Endothelial cell of umbilical vein (primary cell): ENCODE data around the gene AFF4. TPM values are rescaled to one million over a fixed set of nuclear protein-coding genes. Genes with fewer than 3 reads are reported as not detected.

Source experiments
- BruUV-seq: library from RNA; stranded (reverse); fragments of 400-500 nt; replicated peaks from 2 replicates; lab custom pipeline; 2021; lab: Mats Ljungman, UMichigan
- CTCF ChIA-PET: fragments of 300-600, 350-600 bp; sonication (Branson Sonifier 250); formaldehyde crosslinking; loops from one replicate; lab custom pipeline; 2021; ENCODE audit warnings: antibody characterized with exemption, inconsistent platforms; lab: Charles Lee
- POLR2A ChIA-PET: fragments of 300-600, 350-600 bp; sonication (Branson Sonifier 250); formaldehyde crosslinking; loops from one replicate; lab custom pipeline; 2021; ENCODE audit warnings: antibody characterized with exemption, inconsistent platforms; lab: Charles Lee
- DNase-seq: peaks from one replicate; pipeline ENCODE4 v3.0.0-alpha.2; 2011; ENCODE audit warnings: low read depth, low spot score
- FAIRE-seq: peaks from 2 replicates; lab custom pipeline; 2011; peaks lifted over from hg19 to GRCh38; lab: Jason Lieb, UNC
- H2AFZ ChIP-seq: 2 replicates; pipeline ENCODE4 v1.6.0; 2012; ENCODE audit warnings: low read depth, low read length, control low read depth, inconsistent platforms
- H3K27ac ChIP-seq: 2 replicates; pipeline ENCODE4 v1.5.1; 2011; ENCODE audit warnings: low read depth, mild to moderate bottlenecking, control low read depth, low read length, moderate library complexity; ENCODE audit not compliant: insufficient read depth
- H3K27me3 ChIP-seq, 2 experiments: 2 replicates each; pipeline versions ENCODE4 v1.6.0 to v1.6.1; 2011; ENCODE audit warnings: low read length in 2 of 2, mixed read lengths in 1 of 2; ENCODE audit not compliant: control insufficient read depth in 2 of 2, insufficient read depth in 2 of 2
- H3K36me3 ChIP-seq, 2 experiments: 2 replicates in 1 of 2; 3 replicates in 1 of 2; pipeline ENCODE4 v1.5.1; 2011; ENCODE audit warnings: low read length in 2 of 2, mild to moderate bottlenecking in 1 of 2, moderate library complexity in 1 of 2; ENCODE audit not compliant: control insufficient read depth in 2 of 2, insufficient read depth in 2 of 2; ENCODE audit errors: extremely low read depth in 1 of 2
- H3K4me1 ChIP-seq: 3 replicates; pipeline ENCODE4 v1.5.1; 2011; ENCODE audit warnings: mild to moderate bottlenecking, low read length; ENCODE audit not compliant: control insufficient read depth, insufficient read depth; ENCODE audit errors: extremely low read depth
- H3K4me2 ChIP-seq: 2 replicates; pipeline ENCODE4 v1.6.1; 2011; ENCODE audit warnings: low read length, control low read depth, mixed read lengths; ENCODE audit not compliant: insufficient read depth
- H3K4me3 ChIP-seq, 3 experiments: fragments of 200-600 bp in 1 of 3; sonication (generic), shearing (Covaris generic) in 1 of 3; replicated peaks in 1 of 3; 2 replicates each; pipeline ENCODE4 v1.5.1; 2011 to 2016; ENCODE audit warnings: control low read depth in 3 of 3, low read length in 3 of 3, mild to moderate bottlenecking in 2 of 3, inconsistent platforms in 1 of 3, low read depth in 1 of 3, moderate library complexity in 1 of 3; ENCODE audit not compliant: insufficient read depth in 1 of 3
- H3K79me2 ChIP-seq: 2 replicates; pipeline ENCODE4 v1.6.0; 2012; ENCODE audit warnings: low read length, inconsistent platforms; ENCODE audit not compliant: control insufficient read depth, insufficient read depth
- H3K9ac ChIP-seq: replicated peaks from 2 replicates; pipeline ENCODE3; 2011; ENCODE audit warnings: low read length, control low read depth; ENCODE audit not compliant: insufficient read depth; ENCODE audit errors: extremely low read depth
- H3K9me1 ChIP-seq: replicated peaks from 3 replicates; pipeline ENCODE4 v1.6.0; 2011; ENCODE audit warnings: mild to moderate bottlenecking, low read length; ENCODE audit not compliant: control insufficient read depth, insufficient read depth; ENCODE audit errors: extremely low read depth
- H3K9me3 ChIP-seq: replicated peaks from 2 replicates; pipeline ENCODE4 v1.5.1; 2012; ENCODE audit warnings: low read length, inconsistent platforms; ENCODE audit not compliant: control insufficient read depth, insufficient read depth
- H4K20me1 ChIP-seq: replicated peaks from 2 replicates; pipeline ENCODE3; 2011; ENCODE audit warnings: mild to moderate bottlenecking, low read length; ENCODE audit not compliant: control insufficient read depth, insufficient read depth; ENCODE audit errors: extremely low read depth
- JUN ChIP-seq: IDR thresholded peaks from 2 replicates; pipeline ENCODE4 v1.6.1; 2011; ENCODE audit warnings: borderline replicate concordance, low read depth; ENCODE audit not compliant: insufficient read length, insufficient read depth
- POLR2A ChIP-seq: IDR thresholded peaks from 2 replicates; pipeline ENCODE4 v1.6.1; 2012; ENCODE audit warnings: low read depth, mild to moderate bottlenecking, control low read depth, low read length
- POLR2AphosphoS5 ChIP-seq: IDR thresholded peaks from 2 replicates; pipeline ENCODE4 v1.6.1; 2012; ENCODE audit warnings: low read depth, mild to moderate bottlenecking, control low read depth, low read length, moderate library complexity; ENCODE audit not compliant: insufficient read depth
- dilution Hi-C: fragments of 300-500 bp; cut with MboI; formaldehyde crosslinking; loops from one replicate; pipeline ENCODE4 v1.15.0; 2019; ENCODE audit warnings: low sequenced_read_pairs; ENCODE audit not compliant: extremely low pct_ligation_motif_present
- intact Hi-C: fragments of 100-400 bp; cut with micrococcal nuclease; formaldehyde crosslinking; loops from one replicate; pipeline ENCODE4 v1.10.0; 2022
- polyA plus RNA-seq, 4 experiments: library from polyadenylated mRNA; depleted of rRNA in 3 of 4; stranded (reverse) in 3 of 4; unstranded in 1 of 4; fragments of >200 nt; gene quantifications; 2 replicates each; pipeline versions ENCODE4 v1.2.1 to v1.2.3, GENCODE V29; 2011 to 2012; ENCODE audit warnings: missing spikeins in 1 of 4
- total RNA-seq: library from RNA; stranded (reverse); gene quantifications from 2 replicates; pipeline ENCODE4 v1.2.3, GENCODE V29; 2021

The AFF4 gene
- total and polyA plus RNA-seq, 2 donors (not counting 3 experiments of a cell fraction or from before 2014, with no cell fraction given) = 27.0 to 88.3 TPM

GRCh38 chr5:132895719-132896305, 67.6 kb downstream of the AFF4 start:
- Histone ChIP-seq H3K9ac (no peak overlapping the region), H4K20me1 (peaks cover 2% of the 10 kb centered on the region), H3K27me3 (no peaks in the 10 kb centered on the region), H3K4me1 (no peaks in the 10 kb centered on the region), H3K36me3 (peaks cover 24 to 36% of the 10 kb centered on the region in 2 experiments), H3K27ac (no peak overlapping the region), H3K79me2 (peaks cover 10% of the 10 kb centered on the region), H3K9me3 (no peaks in the 10 kb centered on the region), H3K4me2 (no peak overlapping the region), H2AFZ (no peak overlapping the region), H3K9me1 (no peaks in the 10 kb centered on the region), H3K4me3 (no peak overlapping the region)
- TF ChIP-seq POLR2AphosphoS5 = no peak
- no peak for TF ChIP-seq POLR2A
- ChIA-PET POLR2A (no interaction called here), CTCF (interaction anchor here (0.9 to 1.6 kb wide), 3 partner anchors 13 to 181 kb away, joined by 3 to 6 read pairs (median 5); no protein-coding TSS in a partner anchor)
- no TSS peak for BruUV-seq
- dilution Hi-C loops = no loop called here
- DNase-seq (no peak), FAIRE-seq (no peak)
- intact Hi-C loops = no loop called here

DNA sequence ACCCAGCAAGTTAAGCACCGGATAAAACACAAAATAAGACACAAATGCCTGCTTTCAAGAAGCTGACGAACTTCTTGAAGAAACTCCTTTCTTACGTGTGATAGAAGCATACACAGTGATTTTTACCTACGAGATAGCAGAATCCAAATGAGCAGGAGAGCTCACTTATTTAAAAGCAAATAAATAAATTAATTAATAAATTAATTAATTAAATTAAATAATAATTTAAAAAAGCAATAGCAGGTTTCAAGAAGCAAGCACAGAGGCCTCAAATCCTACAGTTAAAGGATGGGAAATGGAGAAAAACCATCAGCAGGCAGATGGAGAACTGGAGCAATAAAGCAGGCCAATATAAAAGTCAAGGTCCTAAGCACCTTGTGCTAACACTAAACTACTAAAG, 72.6 kb downstream of the AFF4 start:
- Histone ChIP-seq H3K4me1 (no peaks in the 10 kb centered on the region), H3K27ac (no peak overlapping the region), H4K20me1 (no peaks in the 10 kb centered on the region), H3K27me3 (no peaks in the 10 kb centered on the region), H3K9me1 (no peaks in the 10 kb centered on the region), H3K4me2 (no peak overlapping the region), H3K9me3 (no peaks in the 10 kb centered on the region), H3K36me3 (peaks cover 14 to 52% of the 10 kb centered on the region in 2 experiments), H3K79me2 (peaks cover 9% of the 10 kb centered on the region), H2AFZ (no peak overlapping the region), H3K4me3 (no peak overlapping the region), H3K9ac (no peak overlapping the region)
- FAIRE-seq = no peak
- DNase-seq = no peak
- intact Hi-C loops (no loop called here), dilution Hi-C loops (no loop called here)
- ChIA-PET POLR2A (no interaction called here), CTCF (interaction anchor here (0.9 to 1.4 kb wide), 3 partner anchors 8 to 396 kb away, joined by 3 to 7 read pairs (median 3); no protein-coding TSS in a partner anchor)
- TF ChIP-seq JUN (no peak), POLR2AphosphoS5 (no peak), POLR2A (no peak)
- BruUV-seq = no TSS peak
